Liver (tissue), 9 donors: ENCODE data around the gene PM20D2. TPM values are rescaled to one million over a fixed set of nuclear protein-coding genes. Genes with fewer than 3 reads are reported as not detected.

Experiments used
- DNase-seq: peaks from one replicate; pipeline ENCODE4 v3.0.0-alpha.2; 2017; ENCODE audit warnings: low spot score
- H3K27ac ChIP-seq, 2 donors: one replicate each; pipeline ENCODE4 v1.7.0; 2013; ENCODE audit warnings: inconsistent platforms in 2 of 2, low read length in 2 of 2, control low read depth in 1 of 2, low read depth in 1 of 2, mild to moderate bottlenecking in 1 of 2
- H3K27me3 ChIP-seq, 4 donors: one replicate each; pipeline versions ENCODE4 v1.6.1 to v1.7.0; 2013; ENCODE audit warnings: low read length in 3 of 4, inconsistent platforms in 1 of 4, mild to moderate bottlenecking in 1 of 4, moderate library complexity in 1 of 4; ENCODE audit not compliant: control insufficient read depth in 4 of 4, insufficient read depth in 4 of 4
- H3K36me3 ChIP-seq, 4 donors: one replicate each; pipeline versions ENCODE4 v1.6.1 to v1.7.0; 2013; ENCODE audit warnings: low read length in 3 of 4, mild to moderate bottlenecking in 3 of 4, low read depth in 1 of 4, moderate library complexity in 1 of 4; ENCODE audit not compliant: control insufficient read depth in 4 of 4, insufficient read depth in 3 of 4
- H3K4me1 ChIP-seq, 4 donors: one replicate each; pipeline versions ENCODE4 v1.6.1 to v1.7.0; 2013; ENCODE audit warnings: low read length in 3 of 4, mild to moderate bottlenecking in 3 of 4, moderate library complexity in 1 of 4; ENCODE audit not compliant: control insufficient read depth in 4 of 4, insufficient read depth in 4 of 4
- H3K4me3 ChIP-seq, 3 donors: one replicate each; pipeline versions ENCODE4 v1.6.1 to v1.7.0; 2013; ENCODE audit warnings: low read length in 3 of 3, control low read depth in 1 of 3, low read depth in 1 of 3, mild to moderate bottlenecking in 1 of 3
- H3K9ac ChIP-seq, 2 donors: one replicate each; pipeline ENCODE4 v1.7.0; 2013; ENCODE audit warnings: low read length in 2 of 2, mild to moderate bottlenecking in 2 of 2, moderate library complexity in 2 of 2, control low read depth in 1 of 2, low read depth in 1 of 2
- H3K9me3 ChIP-seq, 4 donors: one replicate each; pipeline versions ENCODE4 v1.6.1 to v1.7.0; 2013; ENCODE audit warnings: low read length in 3 of 4; ENCODE audit not compliant: control insufficient read depth in 4 of 4
- ATF3 ChIP-seq: IDR thresholded peaks from 2 replicates; pipeline ENCODE4 v1.6.1; 2016; ENCODE audit warnings: antibody characterized with exemption
- CTCF ChIP-seq: fragments of 150-350 bp; IDR thresholded peaks from 2 replicates; pipeline ENCODE4 v1.5.1; 2017; ENCODE audit warnings: improper control_type of control experiment, low read depth, low read length; ENCODE audit not compliant: missing input control
- EGR1 ChIP-seq, 2 donors: IDR thresholded peaks; 2 replicates each; pipeline ENCODE4 v1.6.1; 2016 to 2018; ENCODE audit warnings: antibody characterized with exemption in 2 of 2, low read depth in 2 of 2
- FOXA1 ChIP-seq: IDR thresholded peaks from 2 replicates; pipeline ENCODE4 v1.6.1; 2016; ENCODE audit warnings: antibody characterized with exemption
- FOXA2 ChIP-seq: IDR thresholded peaks from 2 replicates; pipeline ENCODE4 v1.6.1; 2016; ENCODE audit warnings: antibody characterized with exemption
- GABPA ChIP-seq, 2 donors: IDR thresholded peaks in 1 of 2; conservative IDR thresholded peaks in 1 of 2; 2 replicates each; pipeline ENCODE4 v1.6.1; 2016; ENCODE audit warnings: antibody characterized with exemption in 2 of 2, mild to moderate bottlenecking in 1 of 2, moderate library complexity in 1 of 2
- HNF4A ChIP-seq, 2 donors: conservative IDR thresholded peaks; 2 replicates each; pipeline ENCODE4 v1.6.1; 2016; ENCODE audit warnings: antibody characterized with exemption in 2 of 2, mild to moderate bottlenecking in 2 of 2
- HNF4G ChIP-seq: IDR thresholded peaks from 2 replicates; pipeline ENCODE4 v1.6.1; 2016; ENCODE audit warnings: antibody characterized with exemption
- JUND ChIP-seq, 2 donors: IDR thresholded peaks; 2 replicates each; pipeline ENCODE4 v1.6.1; 2016; ENCODE audit warnings: antibody characterized with exemption in 2 of 2
- NR2F2 ChIP-seq: IDR thresholded peaks from 2 replicates; pipeline ENCODE4 v1.6.1; 2016; ENCODE audit warnings: antibody characterized with exemption
- RAD21 ChIP-seq, 2 donors: IDR thresholded peaks; 2 replicates each; pipeline ENCODE4 v1.6.1; 2016; ENCODE audit warnings: antibody characterized with exemption in 2 of 2, mild to moderate bottlenecking in 2 of 2
- RXRA ChIP-seq, 2 donors: IDR thresholded peaks; 2 replicates each; pipeline ENCODE4 v1.6.1; 2017 to 2018; ENCODE audit warnings: antibody characterized with exemption in 2 of 2, mild to moderate bottlenecking in 1 of 2
- SP1 ChIP-seq: IDR thresholded peaks from 2 replicates; pipeline ENCODE4 v1.6.1; 2018; ENCODE audit warnings: antibody characterized with exemption, mild to moderate bottlenecking
- YY1 ChIP-seq: IDR thresholded peaks from 2 replicates; pipeline ENCODE4 v1.6.1; 2016; ENCODE audit warnings: antibody characterized with exemption, mild to moderate bottlenecking
- WGBS: extraction: QIAGEN DNeasy Blood & Tissue Kit; methylation state at CpG from one replicate; pipeline ENCODE4 v1.1.7; 2013; 5-methylcytosine and 5-hydroxymethylcytosine counted together
- polyA plus RNA-seq, 2 donors: library from polyadenylated mRNA; stranded (reverse) in 1 of 2; unstranded in 1 of 2; fragments of 200-250 nt in 1 of 2; fragments of >200 nt in 1 of 2; fragmentation: Nextera tagmentation in 1 of 2; extraction: Ambion mirVana in 1 of 2; gene quantifications; one replicate each; pipeline versions ENCODE4 v1.2.1 to v1.2.3, GENCODE V29; 2013 to 2015
- total RNA-seq, 2 donors: library from RNA; depleted of rRNA; stranded (reverse); fragments of >200 nt; gene quantifications; one replicate each; pipeline ENCODE4 v1.2.3, GENCODE V29; 2014
- TF ChIP-seq, protein P1 (sequence below): IDR thresholded peaks from 2 replicates; pipeline ENCODE4 v1.6.1; 2016; ENCODE audit warnings: antibody characterized with exemption
- TF ChIP-seq, protein P2 (sequence below): IDR thresholded peaks from 2 replicates; pipeline ENCODE4 v1.6.1; 2016; ENCODE audit warnings: antibody characterized with exemption
- donor health status: healthy.
- donor health status: healthy.
- donor health status: healthy.
- donor health status: healthy.
- donor health status: healthy.

The PM20D2 gene
- total and polyA plus RNA-seq, 4 donors, result 1.7 to 12.4 (median 4.5) TPM

- TF ChIP-seq HNF4G, result no peak
- TF ChIP-seq, protein P1, sequence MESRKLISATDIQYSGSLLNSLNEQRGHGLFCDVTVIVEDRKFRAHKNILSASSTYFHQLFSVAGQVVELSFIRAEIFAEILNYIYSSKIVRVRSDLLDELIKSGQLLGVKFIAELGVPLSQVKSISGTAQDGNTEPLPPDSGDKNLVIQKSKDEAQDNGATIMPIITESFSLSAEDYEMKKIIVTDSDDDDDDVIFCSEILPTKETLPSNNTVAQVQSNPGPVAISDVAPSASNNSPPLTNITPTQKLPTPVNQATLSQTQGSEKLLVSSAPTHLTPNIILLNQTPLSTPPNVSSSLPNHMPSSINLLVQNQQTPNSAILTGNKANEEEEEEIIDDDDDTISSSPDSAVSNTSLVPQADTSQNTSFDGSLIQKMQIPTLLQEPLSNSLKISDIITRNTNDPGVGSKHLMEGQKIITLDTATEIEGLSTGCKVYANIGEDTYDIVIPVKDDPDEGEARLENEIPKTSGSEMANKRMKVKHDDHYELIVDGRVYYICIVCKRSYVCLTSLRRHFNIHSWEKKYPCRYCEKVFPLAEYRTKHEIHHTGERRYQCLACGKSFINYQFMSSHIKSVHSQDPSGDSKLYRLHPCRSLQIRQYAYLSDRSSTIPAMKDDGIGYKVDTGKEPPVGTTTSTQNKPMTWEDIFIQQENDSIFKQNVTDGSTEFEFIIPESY, result no peak
- no peak for TF ChIP-seq RAD21 (IDR thresholded peaks at IDR 0.05)
- TF ChIP-seq, protein P2, sequence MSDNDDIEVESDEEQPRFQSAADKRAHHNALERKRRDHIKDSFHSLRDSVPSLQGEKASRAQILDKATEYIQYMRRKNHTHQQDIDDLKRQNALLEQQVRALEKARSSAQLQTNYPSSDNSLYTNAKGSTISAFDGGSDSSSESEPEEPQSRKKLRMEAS, result no peak
- no peak for TF ChIP-seq FOXA2
- TF ChIP-seq YY1, result no peak
- no peak for TF ChIP-seq SP1
- no peak for TF ChIP-seq JUND (IDR thresholded peaks at IDR 0.05)
- no peak for TF ChIP-seq RXRA (IDR thresholded peaks at IDR 0.05)
- TF ChIP-seq EGR1 (IDR thresholded peaks at IDR 0.05; ENCODE audit: low read depth in 2 of 2), result no peak
- TF ChIP-seq FOXA1, result no peak
- peak overlapping the region; percentile 14 to 19 for H3K27ac ChIP-seq
- no peaks in the 10 kb centered on the region for H3K4me1 ChIP-seq
- H3K9ac ChIP-seq, result no peak overlapping the region
- no peaks in the 10 kb centered on the region for H3K27me3 ChIP-seq
- H3K9me3 ChIP-seq, result no peaks in the 10 kb centered on the region
- WGBS, result 91% methylated on average over 7 of the region's 7 CpGs
- DNase-seq, result no peak
- no peak overlapping the region for H3K4me3 ChIP-seq
- peaks cover 0 to 35% (median 16%) of the 10 kb centered on the region in 4 donors for H3K36me3 ChIP-seq
These were observed 15.6 kb downstream of the PM20D2 start for GRCh38 chr6:89161326-89162046.

DNA sequence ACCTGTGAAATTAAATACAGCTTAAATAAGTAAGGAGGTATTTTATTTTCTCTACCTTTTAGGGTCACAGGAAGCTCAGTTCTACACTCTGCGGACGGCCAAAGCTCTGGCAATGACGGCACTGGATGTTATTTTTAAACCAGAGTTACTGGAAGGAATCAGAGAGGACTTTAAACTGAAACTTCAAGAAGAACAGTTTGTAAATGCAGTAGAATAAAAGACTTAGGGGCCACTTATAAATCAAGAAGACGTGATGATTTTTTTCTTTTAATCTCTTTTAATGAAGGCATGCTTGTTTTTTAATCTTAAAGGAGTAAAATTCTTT lies 16.2 kb downstream of the PM20D2 start:
- Histone ChIP-seq H3K27me3 (no peaks in the 10 kb centered on the region), H3K36me3 (peaks cover 0 to 35% (median 16%) of the 10 kb centered on the region in 4 donors), H3K9me3 (no peaks in the 10 kb centered on the region), H3K9ac (no peak overlapping the region), H3K4me1 (no peaks in the 10 kb centered on the region), H3K27ac (peak overlapping the region in 1 of 2 donors; percentile 14), H3K4me3 (no peak overlapping the region)
- WGBS, result 83% methylated on average over 4 of the region's 4 CpGs
- no peak for DNase-seq
- no peak for TF ChIP-seq GABPA (IDR thresholded peaks at IDR 0.05 in 1 of 2, conservative IDR thresholded peaks at IDR 0.05 in 1 of 2)
- TF ChIP-seq NR2F2, result no peak
- no peak for TF ChIP-seq HNF4A (conservative IDR thresholded peaks at IDR 0.05)
- no peak for TF ChIP-seq HNF4G
- TF ChIP-seq EGR1 (IDR thresholded peaks at IDR 0.05; ENCODE audit: low read depth in 2 of 2), result no peak
- no peak for TF ChIP-seq RXRA (IDR thresholded peaks at IDR 0.05)
- no peak for TF ChIP-seq FOXA1
- TF ChIP-seq CTCF, result no peak
- TF ChIP-seq JUND (IDR thresholded peaks at IDR 0.05), result no peak

DNA sequence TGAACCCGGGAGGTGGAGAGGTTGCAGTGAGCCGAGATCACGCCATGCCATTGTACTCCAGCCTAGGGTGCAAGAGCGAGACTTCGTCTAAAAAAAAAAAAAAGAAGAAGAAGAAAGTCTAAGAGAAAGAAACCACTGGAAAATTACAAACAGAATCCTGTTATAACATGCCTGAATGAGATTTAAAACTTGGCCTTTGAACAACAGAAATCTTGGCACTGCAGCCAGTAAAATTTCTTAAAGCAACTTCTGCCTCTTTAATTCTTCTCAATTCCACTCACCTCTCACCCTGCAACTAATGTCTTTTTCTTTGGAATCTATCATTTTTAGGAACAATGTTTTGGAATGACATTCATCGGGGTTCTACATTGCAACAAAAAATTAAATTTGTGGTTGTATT lies 26.3 kb downstream of the PM20D2 start:
- Histone ChIP-seq H3K27me3 (no peaks in the 10 kb centered on the region), H3K9ac (no peak overlapping the region), H3K9me3 (no peaks in the 10 kb centered on the region), H3K27ac (no peak overlapping the region), H3K4me3 (no peak overlapping the region), H3K4me1 (peaks cover 0 to 9% (median 3%) of the 10 kb centered on the region in 4 donors), H3K36me3 (peaks cover 0 to 2% (median 0%) of the 10 kb centered on the region in 4 donors)
- WGBS, result 78% methylated on average over 6 of the region's 6 CpGs
- TF ChIP-seq HNF4A (conservative IDR thresholded peaks at IDR 0.05) (no peak), NR2F2 (no peak), EGR1 (IDR thresholded peaks at IDR 0.05; ENCODE audit: low read depth in 2 of 2) (no peak), GABPA (IDR thresholded peaks at IDR 0.05 in 1 of 2, conservative IDR thresholded peaks at IDR 0.05 in 1 of 2) (no peak), ATF3 (no peak), HNF4G (no peak), FOXA2 (no peak), SP1 (no peak), FOXA1 (no peak), YY1 (no peak), CTCF (no peak), RAD21 (IDR thresholded peaks at IDR 0.05) (no peak), RXRA (IDR thresholded peaks at IDR 0.05) (no peak)
- TF ChIP-seq, protein P2, result no peak
- TF ChIP-seq, protein P1, result no peak
- no peak for DNase-seq
